K562 (cell line): ENCODE measurements around the gene EFNA1. TPM values are rescaled to one million over a fixed set of nuclear protein-coding genes. Genes with fewer than 3 reads are reported as not detected.

Experiments used
- ADNP ChIP-seq: fragments of 200-800 bp; sonication (Bioruptor generic); IDR thresholded peaks from 2 replicates; pipeline ENCODE4 v1.6.1; 2016; ENCODE audit warnings: missing genetic modification characterization, missing compliant biosample characterization
- BHLHE40 ChIP-seq: IDR thresholded peaks from 2 replicates; pipeline ENCODE4 v1.6.1; 2011; ENCODE audit warnings: low read length, improper control_type of control experiment
- CAMTA2 ChIP-seq: fragments of 250-450 bp; sonication (Bioruptor Pico); conservative IDR thresholded peaks from 2 replicates; pipeline ENCODE4 v1.5.1; 2022
- CBFA2T2 ChIP-seq: fragments of 450-650 bp; conservative IDR thresholded peaks from 2 replicates; pipeline ENCODE4 v1.6.1; 2017; ENCODE audit warnings: mild to moderate bottlenecking
- CBX2 ChIP-seq: fragments of 200-600 bp; sonication (generic); IDR thresholded peaks from one replicate; pipeline ENCODE4 v1.6.1; 2012; ENCODE audit warnings: mild to moderate bottlenecking, low read length, inconsistent platforms; ENCODE audit not compliant: insufficient read depth, poor library complexity, severe bottlenecking
- CREBBP ChIP-seq: IDR thresholded peaks from one replicate; pipeline ENCODE4 v1.6.1; 2012; ENCODE audit warnings: low read depth, mild to moderate bottlenecking, control low read depth, inconsistent platforms, low read length
- ESRRA ChIP-seq: fragments of 450-650 bp; IDR thresholded peaks from 2 replicates; pipeline ENCODE4 v1.6.1; 2014; ENCODE audit warnings: low read depth, mild to moderate bottlenecking, moderate library complexity, borderline replicate concordance
- FIP1L1 ChIP-seq: fragments of 200-400 bp; formaldehyde crosslinking; IDR thresholded peaks from 2 replicates; pipeline ENCODE4 v1.6.1; 2018; ENCODE audit warnings: mild to moderate bottlenecking, low read depth, low read length; ENCODE audit not compliant: poor library complexity, severe bottlenecking
- FOXA3 ChIP-seq, 2 experiments: fragments of 450-650 bp in 1 of 2; sonication (generic) in 1 of 2; formaldehyde crosslinking; IDR thresholded peaks in 1 of 2; conservative IDR thresholded peaks in 1 of 2; 2 replicates each; pipeline versions ENCODE4 v1.4.0 to v1.8.0; 2020 to 2022; ENCODE audit warnings: mild to moderate bottlenecking in 2 of 2, missing genetic modification reagents in 1 of 2
- HDGF ChIP-seq: fragments of 450-650 bp; IDR thresholded peaks from 2 replicates; pipeline ENCODE4 v1.6.1; 2016
- HIVEP1 ChIP-seq: fragments of 250-450 bp; sonication (Bioruptor Pico); IDR thresholded peaks from 2 replicates; pipeline ENCODE4 v1.4.0; 2020; ENCODE audit warnings: mild to moderate bottlenecking
- JUND ChIP-seq, 2 experiments: IDR thresholded peaks; 2 replicates in 1 of 2; 3 replicates in 1 of 2; pipeline ENCODE4 v1.6.1; 2011; ENCODE audit warnings: borderline replicate concordance in 2 of 2, low read depth in 2 of 2, low read length in 2 of 2, improper control_type of control experiment in 1 of 2, missing biosample characterization in 1 of 2, missing genetic modification characterization in 1 of 2, missing genetic modification reagents in 1 of 2
- LARP7 ChIP-seq: fragments of 450-650 bp; IDR thresholded peaks from 2 replicates; pipeline ENCODE4 v1.6.1; 2016
- MNT ChIP-seq, 2 experiments: fragments of 450-650 bp; conservative IDR thresholded peaks; 2 replicates each; pipeline ENCODE4 v1.6.1; 2017; ENCODE audit warnings: mild to moderate bottlenecking in 2 of 2, moderate library complexity in 2 of 2
- MTA3 ChIP-seq: fragments of 450-650 bp; formaldehyde crosslinking; IDR thresholded peaks from 2 replicates; pipeline ENCODE4 v1.6.1; 2017; ENCODE audit warnings: mild to moderate bottlenecking, borderline replicate concordance
- RBBP5 ChIP-seq: fragments of 200-600 bp; sonication (generic); IDR thresholded peaks from 2 replicates; pipeline ENCODE4 v1.6.1; 2012; ENCODE audit warnings: borderline replicate concordance, mild to moderate bottlenecking, low read length, control low read depth, inconsistent platforms; ENCODE audit not compliant: insufficient read depth, poor library complexity, severe bottlenecking
- TCF7 ChIP-seq: sonication (generic); IDR thresholded peaks from 2 replicates; pipeline ENCODE4 v1.6.1; 2016; ENCODE audit warnings: antibody characterized with exemption, borderline replicate concordance
- ZKSCAN1 ChIP-seq: fragments of 150-350 bp; IDR thresholded peaks from 2 replicates; pipeline ENCODE4 v1.6.1; 2016; ENCODE audit warnings: low read depth, low read length
- ZNF134 ChIP-seq: fragments of 250-450 bp; sonication (Bioruptor Pico); conservative IDR thresholded peaks from 2 replicates; pipeline ENCODE4 v1.4.0; 2020
- ZNF175 ChIP-seq: fragments of 200-800 bp; sonication (Bioruptor generic); IDR thresholded peaks from 2 replicates; pipeline ENCODE4 v1.6.1; 2016; ENCODE audit warnings: low read depth, mild to moderate bottlenecking, missing genetic modification characterization, missing compliant biosample characterization
- ZNF197 ChIP-seq: fragments of 200-800 bp; sonication (Bioruptor generic); IDR thresholded peaks from 2 replicates; pipeline ENCODE4 v1.6.1; 2016; ENCODE audit warnings: low read depth, missing genetic modification characterization, missing compliant biosample characterization
- ZNF354B ChIP-seq: fragments of 250-450 bp; sonication (Bioruptor Pico); IDR thresholded peaks from 2 replicates; pipeline ENCODE4 v1.4.0; 2020
- polyA plus RNA-seq, 8 experiments: library from polyadenylated mRNA; depleted of rRNA in 4 of 8; stranded (reverse) in 5 of 8; unstranded in 3 of 8; fragments of >200 nt; fragmentation: Nextera tagmentation in 2 of 8; fragmentation: Illumina TruSeq in 1 of 8; extraction: Ambion mirVana in 2 of 8; extraction: Trizol in 1 of 8; gene quantifications; 2 replicates each; pipeline versions ENCODE4 v1.2.1 to v1.2.3, GENCODE V29; 2011 to 2014; ENCODE audit warnings: inconsistent platforms in 1 of 8, missing spikeins in 1 of 8
- total RNA-seq, 7 experiments: library from RNA; depleted of rRNA in 6 of 7; stranded (reverse); fragments of >200 nt in 6 of 7; fragmentation: Illumina TruSeq in 2 of 7; extraction: Trizol in 2 of 7; gene quantifications; 2 replicates each; pipeline versions ENCODE4 v1.2.1 to v1.2.3, GENCODE V29; 2011 to 2021; ENCODE audit warnings: low replicate concordance in 1 of 7
- TF ChIP-seq, protein P1 (sequence below): fragments of 250-450 bp; sonication (Bioruptor Pico); IDR thresholded peaks from 2 replicates; pipeline ENCODE4 v1.8.0; 2021; ENCODE audit warnings: moderate library complexity, mild to moderate bottlenecking, inconsistent platforms
- TF ChIP-seq, protein P2 (sequence below): fragments of 250-450 bp; sonication (Bioruptor Pico); IDR thresholded peaks from 2 replicates; pipeline ENCODE4 v1.5.1; 2021; ENCODE audit warnings: mild to moderate bottlenecking

The EFNA1 gene
- total and polyA plus RNA-seq, 9 of the 15 experiments (the other 6 are each of a cell fraction or from before 2014, with no cell fraction given): 2.1 to 9.3 (median 3.0) TPM

DNA sequence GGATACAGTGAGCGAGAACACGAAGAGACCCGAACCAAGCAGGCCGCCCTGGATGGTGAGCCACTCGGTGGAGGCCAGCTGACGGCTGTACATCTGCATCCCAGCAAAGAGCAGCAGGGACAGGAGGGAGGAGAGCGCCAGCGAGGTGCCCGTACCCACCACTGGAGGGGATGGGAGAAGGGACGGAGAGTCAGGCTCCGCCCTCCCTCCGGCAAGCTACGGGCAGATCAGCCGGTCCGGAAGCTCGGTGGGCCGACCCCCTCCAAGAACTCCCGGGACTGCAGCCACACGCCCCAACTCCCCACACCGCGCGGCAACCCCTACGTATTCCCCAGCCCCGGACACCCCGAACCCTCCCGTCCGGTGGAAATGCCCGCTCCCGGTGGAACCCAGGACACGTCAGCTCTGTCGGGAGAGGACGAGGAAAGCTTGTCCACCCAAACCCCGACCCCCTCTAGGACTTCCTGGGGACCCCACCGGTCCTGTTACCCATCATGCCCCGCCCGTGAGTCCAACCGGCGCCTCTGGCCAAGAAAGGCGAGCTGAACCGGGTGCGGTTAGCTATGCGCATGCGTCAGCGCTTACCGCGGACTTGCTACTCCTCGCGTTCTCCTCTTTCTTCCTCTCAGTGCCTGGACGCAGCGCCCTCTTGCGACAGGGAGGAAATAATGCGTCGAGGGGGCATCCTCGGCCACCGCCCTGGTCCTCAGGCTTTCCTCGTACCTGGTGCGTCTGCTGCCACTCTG is 45.2 kb downstream of the EFNA1 start, which contains the start of gene KRTCAP2 (continued):
- peak; percentile 51; the same call in 1 of the 2 replicates for TF ChIP-seq ZKSCAN1
- no peak for TF ChIP-seq TCF7
- TF ChIP-seq FOXA3 (CRISPR knock-in tag; conservative IDR thresholded peaks at IDR 0.05 in 1 of 2, IDR thresholded peaks at IDR 0.05 in 1 of 2): no peak; a peak in 1 of 4 replicates
- TF ChIP-seq ZNF134 (CRISPR knock-in tag): no peak
- no peak for TF ChIP-seq LARP7
- TF ChIP-seq, protein P1, sequence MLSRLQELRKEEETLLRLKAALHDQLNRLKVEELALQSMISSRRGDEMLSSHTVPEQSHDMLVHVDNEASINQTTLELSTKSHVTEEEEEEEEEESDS (CRISPR knock-in tag): no peak
- no peak for TF ChIP-seq ADNP (tag)
- no peak for TF ChIP-seq HDGF
- no peak for TF ChIP-seq ZNF175
- no peak for TF ChIP-seq FIP1L1
- no peak for TF ChIP-seq CREBBP
- no peak for TF ChIP-seq BHLHE40
- peak; percentile 84 for TF ChIP-seq RBBP5
- no peak for TF ChIP-seq CAMTA2 (CRISPR knock-in tag)
- TF ChIP-seq CBFA2T2: no peak
- peak; percentile 66; the same call in 1 of the 2 replicates for TF ChIP-seq ESRRA
- no peak for TF ChIP-seq ZNF354B (CRISPR knock-in tag)
- no peak for TF ChIP-seq ZNF197 (CRISPR knock-in tag)
- peak; percentile 72; the same call in 1 of the 2 replicates for TF ChIP-seq JUND (IDR thresholded peaks at IDR 0.05; ENCODE audit: borderline replicate concordance, low read depth, low read length)
- TF ChIP-seq JUND (tag; IDR thresholded peaks at IDR 0.05; ENCODE audit: borderline replicate concordance, low read depth, low read length): no peak; the same call in 2 of the 3 replicates
- TF ChIP-seq CBX2: no peak
- TF ChIP-seq, protein P2, sequence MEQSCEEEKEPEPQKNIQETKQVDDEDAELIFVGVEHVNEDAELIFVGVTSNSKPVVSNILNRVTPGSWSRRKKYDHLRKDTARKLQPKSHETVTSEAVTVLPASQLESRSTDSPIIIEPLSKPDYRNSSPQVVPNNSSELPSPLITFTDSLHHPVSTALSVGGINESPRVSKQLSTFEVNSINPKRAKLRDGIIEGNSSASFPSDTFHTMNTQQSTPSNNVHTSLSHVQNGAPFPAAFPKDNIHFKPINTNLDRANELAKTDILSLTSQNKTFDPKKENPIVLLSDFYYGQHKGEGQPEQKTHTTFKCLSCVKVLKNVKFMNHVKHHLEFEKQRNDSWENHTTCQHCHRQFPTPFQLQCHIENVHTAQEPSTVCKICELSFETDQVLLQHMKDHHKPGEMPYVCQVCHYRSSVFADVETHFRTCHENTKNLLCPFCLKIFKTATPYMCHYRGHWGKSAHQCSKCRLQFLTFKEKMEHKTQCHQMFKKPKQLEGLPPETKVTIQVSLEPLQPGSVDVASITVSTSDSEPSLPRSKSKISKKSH (CRISPR knock-in tag): no peak
- peak; percentile 55 to 61 for TF ChIP-seq MNT (conservative IDR thresholded peaks at IDR 0.05)
- TF ChIP-seq MTA3: peak; percentile 43; the same call in 1 of the 2 replicates
- no peak for TF ChIP-seq HIVEP1
